PC-9 (cell line): ENCODE data around the gene SERPINI2.

ENCODE experiments used
- EZH2 ChIP-seq: fragments of 200-600 bp; sonication (generic); IDR thresholded peaks from 2 replicates; pipeline ENCODE4 v1.8.0; 2017; ENCODE audit warnings: antibody characterized with exemption, low read depth
- TF ChIP-seq, protein P1 (sequence below): fragments of 200-600 bp; sonication (generic); conservative IDR thresholded peaks from 2 replicates; pipeline ENCODE4 v1.6.1; 2017; ENCODE audit warnings: mixed run types, antibody characterized with exemption, mild to moderate bottlenecking, moderate library complexity

DNA sequence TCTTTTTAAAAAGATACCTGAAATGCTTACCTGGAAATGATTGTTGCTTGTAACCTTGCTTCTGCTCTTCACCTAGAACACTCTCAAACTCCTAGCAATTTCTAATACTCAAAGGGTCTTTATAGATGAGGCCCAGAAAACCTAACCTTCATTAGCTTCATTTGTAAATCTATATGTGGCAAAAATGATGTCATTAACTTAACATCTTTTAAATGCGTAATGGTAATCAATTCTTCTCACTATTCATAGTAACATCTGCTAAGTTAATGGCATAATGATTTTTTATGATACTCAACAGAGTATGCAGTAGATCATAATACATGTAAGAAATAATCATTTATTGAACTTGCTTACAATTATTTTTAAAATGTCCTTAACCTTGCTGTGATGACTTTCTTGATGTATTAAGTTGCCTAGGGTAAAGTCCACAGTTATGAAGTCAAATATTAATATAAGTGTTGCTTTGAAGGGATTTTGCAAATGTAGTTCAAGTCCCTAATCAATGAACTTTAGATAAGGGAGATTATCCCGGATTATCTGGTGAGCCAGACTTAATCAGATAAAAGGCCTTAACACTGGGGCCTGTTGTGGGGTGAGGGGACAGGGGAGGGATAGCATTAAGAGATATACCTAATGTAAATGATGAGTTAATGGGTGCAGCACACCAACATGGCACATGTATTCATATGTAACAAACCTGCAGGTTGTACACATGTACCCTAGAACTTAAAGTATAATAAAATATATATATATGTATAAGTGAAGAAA is 10.1 kb upstream of the SERPINI2 start:
- TF ChIP-seq, protein P1, sequence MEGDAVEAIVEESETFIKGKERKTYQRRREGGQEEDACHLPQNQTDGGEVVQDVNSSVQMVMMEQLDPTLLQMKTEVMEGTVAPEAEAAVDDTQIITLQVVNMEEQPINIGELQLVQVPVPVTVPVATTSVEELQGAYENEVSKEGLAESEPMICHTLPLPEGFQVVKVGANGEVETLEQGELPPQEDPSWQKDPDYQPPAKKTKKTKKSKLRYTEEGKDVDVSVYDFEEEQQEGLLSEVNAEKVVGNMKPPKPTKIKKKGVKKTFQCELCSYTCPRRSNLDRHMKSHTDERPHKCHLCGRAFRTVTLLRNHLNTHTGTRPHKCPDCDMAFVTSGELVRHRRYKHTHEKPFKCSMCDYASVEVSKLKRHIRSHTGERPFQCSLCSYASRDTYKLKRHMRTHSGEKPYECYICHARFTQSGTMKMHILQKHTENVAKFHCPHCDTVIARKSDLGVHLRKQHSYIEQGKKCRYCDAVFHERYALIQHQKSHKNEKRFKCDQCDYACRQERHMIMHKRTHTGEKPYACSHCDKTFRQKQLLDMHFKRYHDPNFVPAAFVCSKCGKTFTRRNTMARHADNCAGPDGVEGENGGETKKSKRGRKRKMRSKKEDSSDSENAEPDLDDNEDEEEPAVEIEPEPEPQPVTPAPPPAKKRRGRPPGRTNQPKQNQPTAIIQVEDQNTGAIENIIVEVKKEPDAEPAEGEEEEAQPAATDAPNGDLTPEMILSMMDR = no peak
- TF ChIP-seq EZH2 = no peak
